ENCODE results near the gene PAX9. TPM values are rescaled to one million over a fixed set of nuclear protein-coding genes. Genes with fewer than 3 reads are reported as not detected.
A peak's percentile ranks its signal among the peaks of the same experiment; 100 is the strongest.

PAX9 gene
- total and polyA plus RNA-seq, 8 donors, result 0.35 to 1.4 (median 0.51) TPM

DNA sequence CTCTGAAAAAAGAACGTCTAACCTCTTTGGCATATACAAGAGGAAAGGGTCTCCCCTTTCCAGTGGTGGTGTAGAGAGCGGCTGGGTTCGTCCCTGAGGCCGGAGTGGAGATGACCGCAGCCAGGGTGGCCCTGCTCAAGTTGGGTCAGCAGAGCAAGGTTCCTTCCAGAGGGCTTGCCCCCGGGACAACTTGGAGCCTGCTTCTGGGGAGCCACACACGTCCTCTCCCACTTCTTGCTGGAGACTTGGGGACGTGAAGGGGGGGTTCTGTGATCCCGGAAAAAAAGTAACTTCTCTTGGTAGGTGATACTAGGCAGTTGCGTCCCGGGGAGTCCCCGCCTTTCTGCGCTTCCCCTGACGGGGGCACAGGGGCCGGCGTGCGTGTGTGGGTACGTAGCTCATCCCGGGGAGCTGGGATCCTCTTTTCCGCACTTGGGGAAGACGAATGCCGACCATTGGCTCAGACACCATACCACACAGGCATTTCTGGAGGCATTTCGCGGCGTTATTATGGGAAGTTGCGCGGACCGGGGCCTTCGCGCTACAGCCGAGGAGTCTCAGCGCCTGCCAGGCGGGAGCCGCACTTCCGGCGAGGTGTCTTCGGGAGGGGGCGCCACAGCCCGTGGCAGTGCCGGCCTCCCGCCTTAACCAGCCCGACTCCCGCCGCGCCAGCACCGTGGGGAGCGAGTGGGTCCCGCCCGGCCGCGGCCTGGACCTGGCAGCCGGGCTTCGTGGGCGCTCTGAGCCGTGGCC, 14.8 kb upstream of the PAX9 start:
- no peak overlapping the region for H3K27ac ChIP-seq
- H3K9me3 ChIP-seq, result no peaks in the 10 kb centered on the region
- intact Hi-C loops (cut with DNase I), result no loop called here
- H3K4me3 ChIP-seq, result peak overlapping the region; percentile 27 to 29
- peaks cover 0 to 10% of the 10 kb centered on the region in 2 donors for H3K4me1 ChIP-seq
- H3K27me3 ChIP-seq, result peaks cover 56 to 93% of the 10 kb centered on the region in 2 donors
- DNase-seq (peak in 1 of 4 donors; percentile 80), ATAC-seq (peak; percentile 87)
- no peaks in the 10 kb centered on the region for H3K36me3 ChIP-seq
- TF ChIP-seq, protein P1, sequence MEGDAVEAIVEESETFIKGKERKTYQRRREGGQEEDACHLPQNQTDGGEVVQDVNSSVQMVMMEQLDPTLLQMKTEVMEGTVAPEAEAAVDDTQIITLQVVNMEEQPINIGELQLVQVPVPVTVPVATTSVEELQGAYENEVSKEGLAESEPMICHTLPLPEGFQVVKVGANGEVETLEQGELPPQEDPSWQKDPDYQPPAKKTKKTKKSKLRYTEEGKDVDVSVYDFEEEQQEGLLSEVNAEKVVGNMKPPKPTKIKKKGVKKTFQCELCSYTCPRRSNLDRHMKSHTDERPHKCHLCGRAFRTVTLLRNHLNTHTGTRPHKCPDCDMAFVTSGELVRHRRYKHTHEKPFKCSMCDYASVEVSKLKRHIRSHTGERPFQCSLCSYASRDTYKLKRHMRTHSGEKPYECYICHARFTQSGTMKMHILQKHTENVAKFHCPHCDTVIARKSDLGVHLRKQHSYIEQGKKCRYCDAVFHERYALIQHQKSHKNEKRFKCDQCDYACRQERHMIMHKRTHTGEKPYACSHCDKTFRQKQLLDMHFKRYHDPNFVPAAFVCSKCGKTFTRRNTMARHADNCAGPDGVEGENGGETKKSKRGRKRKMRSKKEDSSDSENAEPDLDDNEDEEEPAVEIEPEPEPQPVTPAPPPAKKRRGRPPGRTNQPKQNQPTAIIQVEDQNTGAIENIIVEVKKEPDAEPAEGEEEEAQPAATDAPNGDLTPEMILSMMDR (IDR thresholded peaks at IDR 0.05), result no peak

DNA sequence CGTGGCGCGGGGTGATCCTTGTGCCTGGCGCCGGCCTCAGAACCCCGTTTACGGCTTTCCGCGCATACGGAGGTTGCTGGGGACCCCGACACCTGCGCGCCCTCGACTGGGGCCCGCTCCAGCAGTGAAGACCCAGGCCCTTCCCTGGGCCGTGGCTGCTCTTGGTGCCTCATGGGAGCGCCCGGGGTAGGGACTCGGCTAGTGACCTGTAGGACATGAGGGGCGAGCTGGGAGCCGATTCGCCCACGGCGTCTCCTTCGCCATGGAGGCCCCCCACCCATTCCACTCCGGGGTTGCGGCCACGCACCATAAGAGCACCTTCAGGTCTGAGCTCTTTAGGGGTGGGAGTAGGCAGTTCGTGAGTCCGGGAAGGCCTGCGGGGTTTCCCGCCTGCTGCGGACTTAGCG, 14.2 kb upstream of the PAX9 start:
- peaks cover 0 to 10% of the 10 kb centered on the region in 2 donors for H3K4me1 ChIP-seq
- no peaks in the 10 kb centered on the region for H3K9me3 ChIP-seq
- H3K4me3 ChIP-seq, result peak overlapping the region; percentile 27 to 29
- intact Hi-C loops (cut with DNase I), result no loop called here
- ATAC-seq (peak; percentile 21), DNase-seq (peak in 1 of 4 donors; percentile 69)
- peaks cover 62 to 95% of the 10 kb centered on the region in 2 donors for H3K27me3 ChIP-seq
- no peaks in the 10 kb centered on the region for H3K36me3 ChIP-seq
- no peak overlapping the region for H3K27ac ChIP-seq
- TF ChIP-seq, protein P1 (IDR thresholded peaks at IDR 0.05), result no peak

DNA sequence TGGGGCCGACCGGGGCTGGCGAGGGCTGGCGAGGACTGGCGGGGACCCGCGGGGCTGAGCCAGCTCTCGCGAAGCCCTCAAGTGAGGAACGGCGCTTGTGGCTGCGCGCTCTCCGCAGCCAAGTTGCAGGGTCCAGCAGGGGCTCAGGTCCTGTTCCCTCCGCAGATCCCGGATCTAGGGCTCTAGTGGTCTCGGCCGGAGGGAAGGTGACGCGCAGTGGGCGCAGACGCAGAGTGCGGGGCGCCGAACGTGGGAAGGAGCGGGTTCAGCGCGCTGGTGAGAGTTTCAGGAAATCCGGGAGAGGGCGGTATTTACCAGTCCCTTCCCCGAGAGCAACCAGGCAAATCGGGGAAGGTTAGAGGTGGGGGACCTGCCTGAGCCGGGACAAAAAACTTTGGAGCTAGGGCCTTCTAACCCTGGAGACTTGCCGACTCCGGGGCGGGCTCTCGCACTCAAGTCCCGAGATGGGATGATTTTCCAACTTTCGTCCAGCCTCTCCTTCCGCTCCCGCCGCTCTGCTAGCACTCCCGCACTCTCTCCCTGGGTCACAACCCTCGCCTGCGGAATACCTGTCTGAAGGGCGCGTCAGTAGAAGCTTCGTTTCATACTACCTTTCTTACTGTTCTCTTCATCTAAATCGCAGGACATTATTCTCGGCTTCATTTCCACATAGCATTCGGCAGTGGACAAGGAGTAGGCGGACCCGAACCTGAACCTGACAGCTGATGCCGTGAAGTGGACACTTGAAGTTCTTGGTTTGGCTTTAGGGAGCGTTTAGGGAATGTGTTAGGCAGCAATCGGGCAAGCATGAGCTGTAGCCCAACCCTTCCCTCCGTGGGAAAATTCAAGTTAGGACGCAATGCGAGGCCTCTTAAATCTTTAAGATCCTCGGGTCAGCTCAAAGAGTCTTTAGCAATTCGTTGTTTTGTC, 13.6 kb upstream of the PAX9 start:
- H3K4me1 ChIP-seq, result peaks cover 0 to 10% of the 10 kb centered on the region in 2 donors
- H3K36me3 ChIP-seq, result no peaks in the 10 kb centered on the region
- H3K27ac ChIP-seq, result no peak overlapping the region
- TF ChIP-seq, protein P1 (IDR thresholded peaks at IDR 0.05), result peak in 1 of 2 donors; percentile 25
- intact Hi-C loops (cut with DNase I), result no loop called here
- H3K27me3 ChIP-seq, result peaks cover 69 to 95% of the 10 kb centered on the region in 2 donors
- ATAC-seq (peak; percentile 94), DNase-seq (peak in 1 of 4 donors; percentile 62)
- no peaks in the 10 kb centered on the region for H3K9me3 ChIP-seq
- H3K4me3 ChIP-seq, result peak overlapping the region; percentile 27 to 29

DNA sequence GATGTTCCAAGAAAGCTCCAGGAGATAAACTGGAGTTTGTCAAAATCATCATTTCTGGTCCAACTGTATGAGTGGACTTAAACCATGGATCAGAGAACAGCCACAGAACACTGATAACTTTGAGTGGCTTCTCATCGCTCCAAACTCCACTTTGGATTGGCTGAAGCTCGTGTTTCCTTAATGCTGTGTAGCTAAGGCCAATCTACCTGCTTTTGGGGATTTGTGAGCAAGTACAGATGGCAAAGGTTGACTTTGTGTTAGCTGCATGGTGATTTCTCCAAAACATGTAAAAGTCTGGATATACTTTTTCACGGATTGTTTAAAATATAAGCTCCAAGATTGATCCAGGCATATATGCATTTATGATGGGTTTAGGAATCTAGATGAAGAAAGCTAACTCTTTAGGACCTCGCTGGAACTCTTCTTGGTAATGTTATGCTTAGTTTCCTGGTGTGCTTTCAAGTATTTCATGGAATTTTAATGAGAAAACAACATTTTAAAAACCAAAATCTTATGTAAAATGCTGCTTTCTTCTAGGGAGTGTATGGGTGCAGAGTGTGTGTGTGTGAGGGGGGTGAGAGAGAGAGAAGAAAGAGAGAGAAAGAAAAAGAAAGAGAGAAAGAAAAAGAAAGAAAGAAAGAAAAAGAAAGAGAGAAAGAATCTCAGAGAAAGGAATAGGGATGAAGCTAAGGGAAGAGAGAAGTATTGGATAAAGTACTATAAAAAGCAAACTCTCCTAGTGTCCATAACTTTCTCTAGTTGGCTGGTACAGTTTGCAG, 11.6 kb upstream of the PAX9 start:
- DNase-seq (no peak), ATAC-seq (no peak)
- Histone ChIP-seq H3K4me3 (no peak overlapping the region), H3K27me3 (peaks cover 88 to 100% of the 10 kb centered on the region in 2 donors), H3K4me1 (peaks cover 0 to 10% of the 10 kb centered on the region in 2 donors), H3K27ac (no peak overlapping the region), H3K36me3 (no peaks in the 10 kb centered on the region), H3K9me3 (no peaks in the 10 kb centered on the region)
- TF ChIP-seq, protein P1 (IDR thresholded peaks at IDR 0.05), result no peak
- intact Hi-C loops (cut with DNase I), result no loop called here
